Measurements from ENCODE around the gene KRT2.

Gene KRT2

GRCh38 chr12:52655251-52655650 is 3.2 kb upstream of the KRT2 start:
- Histone ChIP-seq H3K4me1 (peaks cover 0 to 19% (median 13%) of the 10 kb centered on the region in 10 experiments; a peak in 12 of 20 replicates), H3K4me3 (no peak overlapping the region), H3K9ac (no peak overlapping the region), H3K27me3 (no peaks in the 10 kb centered on the region), H3K4me2 (no peak overlapping the region), H3K9me3 (replicated peaks in 1 of 11) (0 out of 22 replicates have a peak, but pooled peaks cover 0 to 5% (median 0%) of the 10 kb centered on the region in 11 experiments), H3K36me3 (no peaks in the 10 kb centered on the region), H4K20me1 (no peaks in the 10 kb centered on the region; a peak in 1 of 22 replicates), H3K27ac (no peak overlapping the region)
- TF ChIP-seq Cebpa-rat (IDR thresholded peaks at IDR 0.05): no peak

- Histone ChIP-seq H3K9ac (no peak overlapping the region), H3K4me3 (no peak overlapping the region), H3K9me3 (replicated peaks in 1 of 11) (0 out of 22 replicates have a peak, but pooled peaks cover 0 to 5% (median 0%) of the 10 kb centered on the region in 11 experiments), H3K27me3 (no peaks in the 10 kb centered on the region), H4K20me1 (no peaks in the 10 kb centered on the region; a peak in 1 of 22 replicates), H3K27ac (no peak overlapping the region), H3K4me2 (no peak overlapping the region), H3K4me1 (peaks cover 0 to 6% (median 4%) of the 10 kb centered on the region in 10 experiments; a peak in 10 of 20 replicates), H3K36me3 (no peaks in the 10 kb centered on the region)
- TF ChIP-seq Cebpa-rat (IDR thresholded peaks at IDR 0.05): no peak
Measured at GRCh38 chr12:52650520-52651081, 1.4 kb downstream of the KRT2 start.

GRCh38 chr12:52649066-52649465 is 2.9 kb downstream of the KRT2 start:
- Histone ChIP-seq H3K4me1 (peaks cover 0 to 11% (median 6%) of the 10 kb centered on the region in 10 experiments; a peak in 10 of 20 replicates), H3K9me3 (replicated peaks in 1 of 11) (0 out of 22 replicates have a peak, but pooled peaks cover 0 to 5% (median 0%) of the 10 kb centered on the region in 11 experiments), H3K36me3 (no peaks in the 10 kb centered on the region), H3K27me3 (no peaks in the 10 kb centered on the region), H3K27ac (no peak overlapping the region), H3K4me2 (no peak overlapping the region), H3K9ac (no peak overlapping the region), H3K4me3 (no peak overlapping the region), H4K20me1 (no peaks in the 10 kb centered on the region; a peak in 1 of 22 replicates)
- TF ChIP-seq Cebpa-rat (IDR thresholded peaks at IDR 0.05): no peak

GRCh38 chr12:52648012-52648550 is 3.9 kb downstream of the KRT2 start:
- Histone ChIP-seq H3K9me3 (replicated peaks in 1 of 11) (0 out of 22 replicates have a peak, but pooled peaks cover 0 to 5% (median 0%) of the 10 kb centered on the region in 11 experiments), H3K36me3 (no peaks in the 10 kb centered on the region), H3K27me3 (no peaks in the 10 kb centered on the region), H3K27ac (no peak overlapping the region), H3K9ac (no peak overlapping the region), H4K20me1 (no peaks in the 10 kb centered on the region; a peak in 1 of 22 replicates), H3K4me3 (no peak overlapping the region), H3K4me2 (no peak overlapping the region), H3K4me1 (peaks cover 0 to 11% (median 6%) of the 10 kb centered on the region in 10 experiments; a peak in 10 of 20 replicates)
- no peak for TF ChIP-seq Cebpa-rat (IDR thresholded peaks at IDR 0.05)

GRCh38 chr12:52647601-52648000 is 4.4 kb downstream of the KRT2 start:
- Histone ChIP-seq H3K27ac (no peak overlapping the region), H3K27me3 (no peaks in the 10 kb centered on the region), H3K4me3 (no peak overlapping the region), H3K9me3 (replicated peaks in 1 of 11) (0 out of 22 replicates have a peak, but pooled peaks cover 0 to 5% (median 0%) of the 10 kb centered on the region in 11 experiments), H4K20me1 (no peaks in the 10 kb centered on the region; a peak in 1 of 22 replicates), H3K36me3 (no peaks in the 10 kb centered on the region), H3K4me1 (peaks cover 0 to 11% (median 6%) of the 10 kb centered on the region in 10 experiments; a peak in 10 of 20 replicates), H3K9ac (no peak overlapping the region), H3K4me2 (no peak overlapping the region)
- TF ChIP-seq Cebpa-rat (IDR thresholded peaks at IDR 0.05): no peak

GRCh38 chr12:52646613-52647012 is 5.4 kb downstream of the KRT2 start:
- Histone ChIP-seq H3K36me3 (no peaks in the 10 kb centered on the region), H3K4me3 (no peak overlapping the region), H3K9ac (no peak overlapping the region), H3K9me3 (replicated peaks in 1 of 11) (0 out of 22 replicates have a peak, but pooled peaks cover 0 to 2% (median 0%) of the 10 kb centered on the region in 11 experiments), H3K4me2 (no peak overlapping the region), H4K20me1 (no peaks in the 10 kb centered on the region; a peak in 1 of 22 replicates), H3K27ac (no peak overlapping the region), H3K4me1 (peaks cover 0 to 15% (median 6%) of the 10 kb centered on the region in 10 experiments; a peak in 10 of 20 replicates), H3K27me3 (no peaks in the 10 kb centered on the region)
- no peak for TF ChIP-seq Cebpa-rat (IDR thresholded peaks at IDR 0.05)

GRCh38 chr12:52645982-52646381 is 6.0 kb downstream of the KRT2 start:
- Histone ChIP-seq H4K20me1 (no peaks in the 10 kb centered on the region; a peak in 1 of 22 replicates), H3K9ac (no peak overlapping the region), H3K4me2 (peak overlapping the region in 3 of 11 experiments; percentile 1 to 12 (median 5); a peak in 1 of 22 replicates), H3K27me3 (no peaks in the 10 kb centered on the region), H3K9me3 (replicated peaks in 1 of 11) (no peaks in the 10 kb centered on the region), H3K4me1 (peaks cover 0 to 15% (median 6%) of the 10 kb centered on the region in 10 experiments; a peak in 10 of 20 replicates), H3K4me3 (no peak overlapping the region), H3K27ac (no peak overlapping the region), H3K36me3 (no peaks in the 10 kb centered on the region)
- TF ChIP-seq Cebpa-rat (IDR thresholded peaks at IDR 0.05): no peak

GRCh38 chr12:52645120-52645761 is 6.8 kb downstream of the KRT2 start:
- Histone ChIP-seq H3K4me1 (peaks cover 0 to 15% (median 6%) of the 10 kb centered on the region in 10 experiments; a peak in 10 of 20 replicates), H3K27me3 (no peaks in the 10 kb centered on the region), H3K27ac (no peak overlapping the region), H3K9me3 (replicated peaks in 1 of 11) (no peaks in the 10 kb centered on the region), H4K20me1 (no peaks in the 10 kb centered on the region), H3K4me3 (no peak overlapping the region), H3K9ac (no peak overlapping the region), H3K36me3 (no peaks in the 10 kb centered on the region), H3K4me2 (peak overlapping the region in 5 of 11 experiments; percentile 1 to 37 (median 12); a peak in 4 of 22 replicates)
- TF ChIP-seq Cebpa-rat (IDR thresholded peaks at IDR 0.05): no peak

- no peaks in the 10 kb centered on the region for H3K9me3 ChIP-seq (replicated peaks in 1 of 11)
- no peak overlapping the region for H3K27ac ChIP-seq
- H4K20me1 ChIP-seq: no peaks in the 10 kb centered on the region
- peaks cover 0 to 15% (median 6%) of the 10 kb centered on the region in 10 experiments; a peak in 10 of 20 replicates for H3K4me1 ChIP-seq
- H3K4me2 ChIP-seq: no peak overlapping the region
- no peak for TF ChIP-seq Cebpa-rat (IDR thresholded peaks at IDR 0.05)
- no peak overlapping the region for H3K4me3 ChIP-seq
- H3K27me3 ChIP-seq: no peaks in the 10 kb centered on the region
- no peaks in the 10 kb centered on the region for H3K36me3 ChIP-seq
- H3K9ac ChIP-seq: no peak overlapping the region
Measured at GRCh38 chr12:52644078-52644415, 8.0 kb downstream of the KRT2 start.

Measured in BLaER1 treated with 17β-estradiol and CSF1 and Interleukin-3, amounts not matched to agents 10 nM and 100 nM (cell line).